ENCODE results near the gene NAALAD2. TPM values are rescaled to one million over a fixed set of nuclear protein-coding genes. Genes with fewer than 3 reads are reported as not detected.

NAALAD2 gene
- total and polyA plus RNA-seq, 8 donors: 0.13 to 1.8 (median 0.35) TPM

GRCh38 chr11:90120191-90120590 is 14.3 kb upstream of the NAALAD2 start:
- DNase-seq (no peak), FAIRE-seq (no peak), ATAC-seq (no peak)
- TF ChIP-seq CTCF (IDR thresholded peaks at IDR 0.05): no peak
- Histone ChIP-seq H3K4me1 (no peaks in the 10 kb centered on the region), H3K36me3 (no peaks in the 10 kb centered on the region), H3K27ac (no peak overlapping the region), H3K27me3 (peaks cover 0 to 3% (median 0%) of the 10 kb centered on the region in 4 donors), H3K9me3 (no peaks in the 10 kb centered on the region), H3K4me3 (no peak overlapping the region)
- 82 to 92% methylated on average over 4 of the region's 4 CpGs for WGBS, 2 donors
- intact Hi-C loops (cut with DNase I): no loop called here

DNA sequence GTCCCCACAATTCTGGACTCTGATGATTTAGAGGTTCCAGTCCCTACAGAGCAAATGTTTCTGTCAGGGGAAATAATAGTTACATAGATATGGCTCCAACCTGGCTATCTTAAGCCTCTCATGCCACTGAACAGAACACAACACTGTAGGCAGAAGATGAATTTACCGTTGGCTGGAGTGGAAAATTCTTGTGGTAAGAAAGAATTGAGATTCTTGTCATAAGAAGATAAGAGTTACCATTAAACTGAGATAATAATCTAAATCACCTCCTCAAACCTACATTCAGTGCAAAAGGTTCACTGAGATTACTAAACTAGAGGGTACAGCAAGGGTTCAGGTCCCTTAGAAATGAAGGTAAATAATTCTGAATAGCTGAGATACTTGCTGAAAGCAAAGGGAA is 10.1 kb upstream of the NAALAD2 start:
- Histone ChIP-seq H3K36me3 (no peaks in the 10 kb centered on the region), H3K4me1 (no peaks in the 10 kb centered on the region), H3K9me3 (no peaks in the 10 kb centered on the region), H3K4me3 (no peak overlapping the region), H3K27ac (no peak overlapping the region), H3K27me3 (peaks cover 0 to 3% (median 0%) of the 10 kb centered on the region in 4 donors)
- no peak for ATAC-seq
- WGBS, 2 donors: 33 to 50% methylated on average over 1 of the region's 1 CpG
- intact Hi-C loops (cut with DNase I): no loop called here
- FAIRE-seq: no peak
- TF ChIP-seq CTCF (IDR thresholded peaks at IDR 0.05): no peak
- no peak for DNase-seq

- DNase-seq (no peak), FAIRE-seq (no peak), ATAC-seq (no peak)
- 49 to 59% methylated on average over 3 of the region's 3 CpGs for WGBS, 2 donors
- Histone ChIP-seq H3K4me3 (no peak overlapping the region), H3K9me3 (no peaks in the 10 kb centered on the region), H3K27me3 (peaks cover 0 to 3% (median 0%) of the 10 kb centered on the region in 4 donors), H3K36me3 (no peaks in the 10 kb centered on the region), H3K27ac (no peak overlapping the region), H3K4me1 (no peaks in the 10 kb centered on the region)
- intact Hi-C loops (cut with DNase I): no loop called here
- TF ChIP-seq CTCF (IDR thresholded peaks at IDR 0.05): no peak
Observed at GRCh38 chr11:90124946-90125345, 9.5 kb upstream of the NAALAD2 start.

- FAIRE-seq (no peak), ATAC-seq (peak in 1 of 4 donors; percentile 20)
- no peak overlapping the region for H3K27ac ChIP-seq
Observed at GRCh38 chr11:90133560-90134477, 644 bp upstream of the NAALAD2 start.

More at GRCh38 chr11:90133560-90134477, 644 bp upstream of the NAALAD2 start:
- WGBS, 2 donors: 19 to 23% methylated on average over 11 of the region's 11 CpGs
- intact Hi-C loops (cut with DNase I): no loop called here
- no peaks in the 10 kb centered on the region for H3K4me1 ChIP-seq
- peaks cover 0 to 14% (median 3%) of the 10 kb centered on the region in 4 donors for H3K27me3 ChIP-seq
- H3K36me3 ChIP-seq: no peaks in the 10 kb centered on the region
- H3K9me3 ChIP-seq: no peaks in the 10 kb centered on the region
- DNase-seq: no peak
- no peak for TF ChIP-seq CTCF (IDR thresholded peaks at IDR 0.05)
- H3K4me3 ChIP-seq: peak overlapping the region in 3 of 4 donors; percentile 3 to 23 (median 22)
